H1 (cell line): ENCODE data around the gene AP2A1. TPM values are rescaled to one million over a fixed set of nuclear protein-coding genes. Genes with fewer than 3 reads are reported as not detected.

Experiments
- CTCF ChIA-PET: fragments of 300-600 bp; sonication (Branson Sonifier 250); formaldehyde crosslinking; loops from one replicate; lab custom pipeline; 2021; ENCODE audit not compliant: partially characterized antibody; lab: Charles Lee
- POLR2A ChIA-PET: fragments of 300-600 bp; sonication (Branson Sonifier 250); formaldehyde crosslinking; loops from one replicate; lab custom pipeline; 2021; ENCODE audit warnings: inconsistent platforms; ENCODE audit not compliant: partially characterized antibody; lab: Charles Lee
- DNase-seq, 2 experiments: peaks; one replicate each; pipeline versions ENCODE4 v3.0.0 to v3.0.0-alpha.2; 2010 to 2022; ENCODE audit warnings: low spot score in 2 of 2, low read depth in 1 of 2, mixed read lengths in 1 of 2
- FAIRE-seq: peaks from 2 replicates; lab custom pipeline; 2011; peaks lifted over from hg19 to GRCh38; lab: Jason Lieb, UNC
- H2AFZ ChIP-seq: 2 replicates; pipeline ENCODE4 v1.8.1; 2012; ENCODE audit warnings: low read length, inconsistent platforms
- H2AK5ac ChIP-seq: 2 replicates; pipeline ENCODE4 v1.6.1; 2013; ENCODE audit warnings: low read depth, low read length
- H2BK120ac ChIP-seq: replicated peaks from 2 replicates; pipeline ENCODE3; 2013; ENCODE audit warnings: low read depth, low read length, inconsistent platforms
- H2BK12ac ChIP-seq: 2 replicates; pipeline ENCODE4 v1.6.1; 2013; ENCODE audit warnings: low read depth, low read length
- H2BK15ac ChIP-seq: 2 replicates; pipeline ENCODE4 v1.6.1; 2013; ENCODE audit warnings: low read length
- H2BK20ac ChIP-seq: 2 replicates; pipeline ENCODE4 v1.6.1; 2013; ENCODE audit warnings: low read length
- H2BK5ac ChIP-seq: 2 replicates; pipeline ENCODE4 v1.6.1; 2013; ENCODE audit warnings: low read depth, low read length
- H3K14ac ChIP-seq: 2 replicates; pipeline ENCODE4 v1.6.1; 2013; ENCODE audit warnings: inconsistent platforms; ENCODE audit not compliant: insufficient read length
- H3K18ac ChIP-seq: 2 replicates; pipeline ENCODE4 v1.6.1; 2013; ENCODE audit warnings: low read length; ENCODE audit errors: extremely low read depth
- H3K23ac ChIP-seq: 2 replicates; pipeline ENCODE4 v1.6.1; 2013; ENCODE audit warnings: inconsistent platforms; ENCODE audit not compliant: insufficient read length
- H3K23me2 ChIP-seq: 2 replicates; pipeline ENCODE4 v1.6.1; 2013; ENCODE audit warnings: low read depth, low read length
- H3K27ac ChIP-seq: 2 replicates; pipeline ENCODE4 v1.6.1; 2011; ENCODE audit warnings: low read depth, low read length, inconsistent platforms
- H3K27me3 ChIP-seq, 4 experiments: replicated peaks in 1 of 4; 1 replicate in 1 of 4; 2 replicates in 3 of 4; pipeline versions ENCODE4 v1.6.1 to v1.8.1; 2011 to 2013; ENCODE audit warnings: low read length in 3 of 4, mild to moderate bottlenecking in 3 of 4, inconsistent platforms in 2 of 4, mixed read lengths in 2 of 4, moderate library complexity in 1 of 4; ENCODE audit not compliant: control insufficient read depth in 3 of 4, insufficient read depth in 3 of 4; ENCODE audit errors: extremely low read depth in 1 of 4
- H3K36me3 ChIP-seq, 4 experiments: 2 replicates each; pipeline versions ENCODE4 v1.6.1 to v1.8.1; 2011 to 2013; ENCODE audit warnings: mild to moderate bottlenecking in 4 of 4, low read length in 3 of 4, moderate library complexity in 2 of 4, control low read depth in 1 of 4, inconsistent platforms in 1 of 4; ENCODE audit not compliant: insufficient read depth in 4 of 4, control insufficient read depth in 2 of 4
- H3K4ac ChIP-seq: replicated peaks from 2 replicates; pipeline ENCODE3; 2013; ENCODE audit warnings: low read length, low read depth, mixed read lengths, inconsistent platforms; ENCODE audit not compliant: insufficient read length
- H3K4me1 ChIP-seq, 4 experiments: replicated peaks in 1 of 4; 1 replicate in 1 of 4; 2 replicates in 3 of 4; pipeline versions ENCODE4 v1.6.1 to v1.8.1; 2011 to 2013; ENCODE audit warnings: low read length in 3 of 4, inconsistent platforms in 2 of 4, mixed read lengths in 1 of 4; ENCODE audit not compliant: insufficient read depth in 4 of 4, control insufficient read depth in 3 of 4
- H3K4me2 ChIP-seq, 2 experiments: 2 replicates each; pipeline versions ENCODE4 v1.6.1 to v1.8.1; 2011 to 2013; ENCODE audit warnings: low read depth in 2 of 2, low read length in 2 of 2, control low read depth in 1 of 2, inconsistent platforms in 1 of 2, mild to moderate bottlenecking in 1 of 2; ENCODE audit not compliant: insufficient read depth in 1 of 2
- H3K4me3 ChIP-seq, 4 experiments: fragments of 200-600, 300-600 bp in 1 of 4; sonication (generic), shearing (Covaris generic), sonication (Bioruptor Twin) in 1 of 4; 2 replicates each; pipeline versions ENCODE4 v1.5.1 to v1.8.1; 2011 to 2016; ENCODE audit warnings: low read length in 4 of 4, low read depth in 3 of 4, control low read depth in 2 of 4, inconsistent platforms in 2 of 4, mild to moderate bottlenecking in 2 of 4, mixed read lengths in 1 of 4, moderate library complexity in 1 of 4; ENCODE audit not compliant: insufficient read depth in 2 of 4; ENCODE audit errors: extremely low read depth in 1 of 4
- H3K56ac ChIP-seq: replicated peaks from 2 replicates; pipeline ENCODE3; 2013; ENCODE audit warnings: low read depth, mild to moderate bottlenecking, mixed read lengths, low read length, inconsistent platforms; ENCODE audit not compliant: insufficient read length
- H3K79me1 ChIP-seq: 2 replicates; pipeline ENCODE4 v1.6.1; 2013; ENCODE audit warnings: low read depth, low read length, control low read depth
- H3K79me2 ChIP-seq, 2 experiments: 2 replicates each; pipeline versions ENCODE4 v1.6.1 to v1.8.1; 2012 to 2013; ENCODE audit warnings: low read length in 2 of 2, mild to moderate bottlenecking in 2 of 2, inconsistent platforms in 1 of 2; ENCODE audit not compliant: insufficient read depth in 2 of 2, control insufficient read depth in 1 of 2
- H3K9ac ChIP-seq, 4 experiments: replicated peaks in 1 of 4; 1 replicate in 1 of 4; 2 replicates in 3 of 4; pipeline versions ENCODE4 v1.6.1 to v1.8.1; 2011 to 2013; ENCODE audit warnings: low read depth in 3 of 4, low read length in 3 of 4, control low read depth in 2 of 4, mild to moderate bottlenecking in 2 of 4, moderate library complexity in 2 of 4, inconsistent platforms in 1 of 4; ENCODE audit errors: extremely low read depth in 1 of 4
- H3K9me3 ChIP-seq, 2 experiments: 2 replicates each; pipeline versions ENCODE4 v1.6.1 to v1.8.1; 2012 to 2013; ENCODE audit warnings: mild to moderate bottlenecking in 2 of 2, moderate library complexity in 2 of 2, control low read depth in 1 of 2, inconsistent platforms in 1 of 2, low read depth in 1 of 2, low read length in 1 of 2, mixed read lengths in 1 of 2; ENCODE audit not compliant: insufficient read depth in 2 of 2
- H4K20me1 ChIP-seq, 2 experiments: replicated peaks in 1 of 2; 2 replicates each; pipeline versions ENCODE3 to v1.8.1; 2011 to 2013; ENCODE audit warnings: inconsistent platforms in 2 of 2, low read length in 2 of 2, mild to moderate bottlenecking in 1 of 2; ENCODE audit not compliant: insufficient read depth in 2 of 2, control insufficient read depth in 1 of 2
- H4K5ac ChIP-seq: 2 replicates; pipeline ENCODE4 v1.6.1; 2013; ENCODE audit warnings: low read length, low read depth, mixed read lengths, inconsistent platforms; ENCODE audit not compliant: insufficient read length
- H4K8ac ChIP-seq: 2 replicates; pipeline ENCODE4 v1.8.0; 2013; ENCODE audit warnings: mild to moderate bottlenecking, moderate library complexity, low read length, inconsistent platforms; ENCODE audit not compliant: insufficient read depth; ENCODE audit errors: extremely low read depth
- H4K91ac ChIP-seq: replicated peaks from 2 replicates; pipeline ENCODE3; 2013; ENCODE audit warnings: low read length, mixed read lengths, inconsistent platforms; ENCODE audit not compliant: insufficient read length
- ASH2L ChIP-seq: fragments of 200-600, 300-600 bp; sonication (generic); IDR thresholded peaks from one replicate; pipeline ENCODE4 v1.7.1; 2017; ENCODE audit warnings: low read length
- ATF2 ChIP-seq: IDR thresholded peaks from 2 replicates; pipeline ENCODE4 v1.6.1; 2012; ENCODE audit warnings: low read length, inconsistent platforms
- CHD1 ChIP-seq: IDR thresholded peaks from 2 replicates; pipeline ENCODE4 v1.6.1; 2012; ENCODE audit warnings: low read depth, low read length, improper control_type of control experiment
- CTCF ChIP-seq, 3 experiments: IDR thresholded peaks; 1 replicate in 2 of 3; 2 replicates in 1 of 3; pipeline versions ENCODE4 v1.5.1 to v1.6.1; 2011; ENCODE audit warnings: low read length in 3 of 3, mild to moderate bottlenecking in 3 of 3, inconsistent platforms in 2 of 3, low read depth in 1 of 3, moderate library complexity in 1 of 3; ENCODE audit not compliant: insufficient read depth in 1 of 3; ENCODE audit errors: control extremely low read depth in 1 of 3
- HDAC6 ChIP-seq: IDR thresholded peaks from one replicate; pipeline ENCODE4 v1.7.1; 2012; ENCODE audit warnings: low read depth, mild to moderate bottlenecking, inconsistent platforms, low read length, moderate library complexity
- PHF8 ChIP-seq: fragments of 200-600 bp; sonication (generic); conservative IDR thresholded peaks from 2 replicates; pipeline ENCODE4 v1.7.1; 2012; ENCODE audit warnings: low read depth, mild to moderate bottlenecking, inconsistent platforms, low read length, moderate library complexity
- POU5F1 ChIP-seq: IDR thresholded peaks from 2 replicates; pipeline ENCODE4 v1.6.1; 2011; ENCODE audit warnings: low read depth, mild to moderate bottlenecking, low read length, moderate library complexity
- RFX5 ChIP-seq: IDR thresholded peaks from 2 replicates; pipeline ENCODE4 v1.6.1; 2011; ENCODE audit warnings: low read depth, low read length, improper control_type of control experiment, borderline replicate concordance
- YY1 ChIP-seq: IDR thresholded peaks from 2 replicates; pipeline ENCODE4 v1.6.1; 2011; ENCODE audit warnings: low read depth, mild to moderate bottlenecking, low read length
- WGBS, 2 experiments: shearing (Covaris generic) in 1 of 2; methylation state at CpG; one replicate each; pipeline versions ENCODE4 v1.1.6 to v1.1.7; 2013 to 2015; ENCODE audit warnings: low lambda C conversion rate in 2 of 2, mixed read lengths in 2 of 2, inconsistent platforms in 1 of 2, low coverage in 1 of 2, missing lambda C conversion rate in 1 of 2; ENCODE audit not compliant: insufficient replicate concordance in 2 of 2, insufficient coverage in 1 of 2, insufficient read length in 1 of 2; ENCODE audit errors: extremely low coverage in 1 of 2, missing lambda C conversion rate in 1 of 2; 5-methylcytosine and 5-hydroxymethylcytosine counted together
- polyA plus RNA-seq, 7 experiments: library from polyadenylated mRNA; depleted of rRNA in 3 of 7; stranded (reverse) in 5 of 7; unstranded in 2 of 7; fragments of >200 nt in 5 of 7; fragments of 200-250 nt in 2 of 7; gene quantifications; 1 replicate in 5 of 7; 2 replicates in 1 of 7; 4 replicates in 1 of 7; pipeline versions ENCODE4 v1.2.1 to v1.2.3, GENCODE V29; 2011 to 2013; ENCODE audit warnings: missing spikeins in 2 of 7, mixed read lengths in 2 of 7
- total RNA-seq: library from RNA; stranded (reverse); fragmentation: NEBNext Ultra II Directional; extraction: Animal tissue kit (Norgen Biotek cat#: 25700); gene quantifications from 2 replicates; pipeline ENCODE4 v1.2.1, GENCODE V29; 2021

AP2A1 gene
- total and polyA plus RNA-seq, 2 of the 8 experiments (the other 6 are each of a cell fraction or from before 2014, with no cell fraction given) = 105 to 106 TPM

GRCh38 chr19:49850221-49850486 lies 83.4 kb downstream of the AP2A1 start:
- ChIA-PET CTCF (interaction anchor here (0.6 to 1.8 kb wide), 6 partner anchors 13 to 160 kb away, joined by 3 to 7 read pairs (median 3); partner anchors contain the start of gene ADM5), POLR2A (interaction anchor here (0.7 to 12.4 kb wide), 29 partner anchors 9 to 174 kb away, joined by 3 to 247 read pairs (median 5); partner anchors contain the start of genes ADM5, AKT1S1, AP2A1 and ATF5)
- TF ChIP-seq CTCF (IDR thresholded peaks at IDR 0.05; ENCODE audit: control extremely low read depth in 1 of 3, insufficient read depth in 1 of 3, low read depth in 1 of 3, low read length in 3 of 3) (no peak), POU5F1 (no peak), ATF2 (no peak), RFX5 (no peak), YY1 (no peak), CHD1 (no peak), HDAC6 (no peak), PHF8 (no peak), ASH2L (no peak)
- no peak overlapping the region for H2BK15ac ChIP-seq
- peaks cover 3 to 9% (median 6%) of the 10 kb centered on the region in 4 experiments for H3K4me1 ChIP-seq
- no peak overlapping the region for H3K23ac ChIP-seq
- peak overlapping the region; percentile 93; the same call in 1 of the 2 replicates for H2AK5ac ChIP-seq
- H4K5ac ChIP-seq = no peak overlapping the region
- H3K4ac ChIP-seq = no peak overlapping the region
- no peak overlapping the region for H2AFZ ChIP-seq
- H2BK20ac ChIP-seq = no peak overlapping the region
- H3K4me2 ChIP-seq = peak overlapping the region; percentile 72 to 74
- H3K4me3 ChIP-seq = peak overlapping the region; percentile 64 to 88 (median 80); a peak in 7 of 8 replicates
- H3K27ac ChIP-seq = no peak overlapping the region
- H3K79me2 ChIP-seq = peaks cover 17 to 28% of the 10 kb centered on the region in 2 experiments
- H2BK5ac ChIP-seq = no peak overlapping the region
- no peak overlapping the region for H4K91ac ChIP-seq
- H3K23me2 ChIP-seq = peaks cover 10% of the 10 kb centered on the region; the same call in 1 of the 2 replicates
- H4K8ac ChIP-seq = no peak overlapping the region
- no peak overlapping the region for H2BK120ac ChIP-seq
- DNase-seq (no peak), FAIRE-seq (no peak)
- 0 out of 2 replicates have a peak overlapping the region, but pooled peaks have one; percentile 60 for H2BK12ac ChIP-seq
- no peak overlapping the region for H3K14ac ChIP-seq
- peaks cover 18% of the 10 kb centered on the region for H3K79me1 ChIP-seq
- WGBS, 2 experiments = 62% methylated on average over 12 of the region's 12 CpGs; no CpG with 5 or more reads in 1 of the 2 experiments
- no peaks in the 10 kb centered on the region for H3K9me3 ChIP-seq
- peaks cover 22 to 30% of the 10 kb centered on the region in 2 experiments for H4K20me1 ChIP-seq
- H3K56ac ChIP-seq = no peak overlapping the region
- no peaks in the 10 kb centered on the region; a peak in 1 of 7 replicates for H3K27me3 ChIP-seq
- peaks cover 0 to 16% (median 7%) of the 10 kb centered on the region in 4 experiments; a peak in 3 of 8 replicates for H3K36me3 ChIP-seq
- H3K18ac ChIP-seq = no peak overlapping the region
- peak overlapping the region in 1 of 4 experiments; percentile 68; a peak in 4 of 7 replicates for H3K9ac ChIP-seq
